HepG2 (cell line): ENCODE results near the gene RNF133. TPM values are rescaled to one million over a fixed set of nuclear protein-coding genes. Genes with fewer than 3 reads are reported as not detected.

ENCODE experiments used
- ATAC-seq: fragments of 200-7000 bp; cut with Tn5 transposase; 3 replicates; pipeline ENCODE4 v1.9.1; 2020; ENCODE audit warnings: mild to moderate bottlenecking, moderate library complexity
- BruUV-seq: library from RNA; stranded (reverse); fragments of 400-500 nt; replicated peaks from 2 replicates; lab custom pipeline; 2021; lab: Mats Ljungman, UMichigan
- CTCF ChIA-PET: fragments of 300-600 bp; formaldehyde crosslinking; extraction: SDS; loops from one replicate; lab custom pipeline; 2021; ENCODE audit warnings: low total read pairs, inconsistent platforms, low intra/inter-chr PET ratio; lab: Yijun Ruan, JAX
- POLR2A ChIA-PET: fragments of 350-600 bp; sonication (Branson Sonifier 250); formaldehyde crosslinking; loops from one replicate; lab custom pipeline; 2020; ENCODE audit warnings: antibody characterized with exemption, inconsistent platforms; lab: Yijun Ruan, JAX
- DNase-seq: peaks from one replicate; pipeline ENCODE4 v3.0.0-alpha.2; 2015; ENCODE audit warnings: low spot score
- FAIRE-seq: peaks from 3 replicates; lab custom pipeline; 2011; peaks lifted over from hg19 to GRCh38; lab: Jason Lieb, UNC
- H2AFZ ChIP-seq: one replicate; pipeline ENCODE4 v1.6.1; 2011; ENCODE audit warnings: low read length, inconsistent platforms
- H3K27ac ChIP-seq: fragments of 300-600 bp; 3 replicates; pipeline ENCODE4 v1.8.0; 2011; ENCODE audit warnings: mixed run types, mild to moderate bottlenecking, mixed read lengths, low read length, inconsistent platforms; ENCODE audit not compliant: insufficient read depth; ENCODE audit errors: extremely low read length
- H3K27me3 ChIP-seq, 2 experiments: fragments of 200-600 bp in 1 of 2; 2 replicates in 1 of 2; 3 replicates in 1 of 2; pipeline versions ENCODE4 v1.6.0 to v1.8.0; 2011; ENCODE audit warnings: low read length in 2 of 2, mild to moderate bottlenecking in 2 of 2, moderate library complexity in 2 of 2, inconsistent platforms in 1 of 2; ENCODE audit not compliant: insufficient read depth in 2 of 2, control insufficient read depth in 1 of 2
- H3K36me3 ChIP-seq, 2 experiments: fragments of 200-600 bp in 1 of 2; replicated peaks in 1 of 2; 2 replicates in 1 of 2; 3 replicates in 1 of 2; pipeline versions ENCODE4 v1.5.1 to v1.8.0; 2011; ENCODE audit warnings: low read length in 2 of 2, inconsistent platforms in 1 of 2; ENCODE audit not compliant: insufficient read depth in 2 of 2, control insufficient read depth in 1 of 2
- H3K4me1 ChIP-seq: 2 replicates; pipeline ENCODE4 v1.5.1; 2012; ENCODE audit warnings: low read length, inconsistent platforms; ENCODE audit not compliant: insufficient read depth
- H3K4me2 ChIP-seq: 2 replicates; pipeline ENCODE4 v1.6.0; 2011; ENCODE audit warnings: low read depth, low read length, inconsistent platforms
- H3K4me3 ChIP-seq, 3 experiments: fragments of 200-600 bp in 1 of 3; sonication (generic), shearing (Covaris generic) in 1 of 3; replicated peaks in 1 of 3; 2 replicates each; pipeline ENCODE4 v1.5.1; 2011 to 2016; ENCODE audit warnings: low read length in 3 of 3, inconsistent platforms in 2 of 3, low read depth in 2 of 3, mild to moderate bottlenecking in 2 of 3, control low read depth in 1 of 3, mixed read lengths in 1 of 3; ENCODE audit not compliant: insufficient read depth in 1 of 3
- H3K79me2 ChIP-seq: one replicate; pipeline ENCODE4 v1.6.1; 2011; ENCODE audit warnings: low read length, inconsistent platforms; ENCODE audit not compliant: insufficient read depth
- H3K9ac ChIP-seq: 2 replicates; pipeline ENCODE4 v1.6.0; 2011; ENCODE audit warnings: mild to moderate bottlenecking, low read depth, low read length, inconsistent platforms; ENCODE audit not compliant: insufficient read depth
- H3K9me3 ChIP-seq: 2 replicates; pipeline ENCODE4 v1.5.1; 2012; ENCODE audit warnings: mild to moderate bottlenecking, low read length
- H4K20me1 ChIP-seq: 2 replicates; pipeline ENCODE4 v1.6.0; 2011; ENCODE audit warnings: inconsistent platforms, mild to moderate bottlenecking, low read length, moderate library complexity; ENCODE audit not compliant: insufficient read depth
- RARA ChIP-seq: IDR thresholded peaks from 2 replicates; pipeline ENCODE4 v1.6.1; 2016; ENCODE audit warnings: missing genetic modification reagents, missing compliant biosample characterization
- SRY ChIP-seq: sonication (generic); formaldehyde crosslinking; IDR thresholded peaks from 2 replicates; pipeline ENCODE4 v1.8.0; 2022; ENCODE audit warnings: mild to moderate bottlenecking, missing genetic modification reagents
- TBX3 ChIP-seq: fragments of 450-650 bp; IDR thresholded peaks from 2 replicates; pipeline ENCODE4 v1.6.1; 2017; ENCODE audit warnings: antibody characterized with exemption, mild to moderate bottlenecking, inconsistent platforms, borderline replicate concordance
- ZNF180 ChIP-seq: sonication (generic); formaldehyde crosslinking; IDR thresholded peaks from 2 replicates; pipeline ENCODE4 v1.4.0; 2020; ENCODE audit warnings: low read depth, missing genetic modification reagents, borderline replicate concordance
- ZNF274 ChIP-seq: sonication (generic); formaldehyde crosslinking; IDR thresholded peaks from 2 replicates; pipeline ENCODE4 v1.5.1; 2020; ENCODE audit warnings: mild to moderate bottlenecking, missing genetic modification reagents
- ZNF296 ChIP-seq: sonication (generic); formaldehyde crosslinking; conservative IDR thresholded peaks from 2 replicates; pipeline ENCODE4 v1.5.0; 2020; ENCODE audit warnings: mild to moderate bottlenecking, missing genetic modification reagents
- WGBS: methylation state at CpG from one replicate; pipeline ENCODE4 v1.1.6; 2017; ENCODE audit warnings: low lambda C conversion rate; 5-methylcytosine and 5-hydroxymethylcytosine counted together
- in situ Hi-C: cut with HindIII; loops from 2 replicates; pipeline ENCODE4 v1.10.0; 2017; ENCODE audit warnings: low pct_unique_long_range_greater_than_20kb; ENCODE audit not compliant: extremely low pct_ligation_motif_present
- intact Hi-C: fragments of 100-400 bp; cut with micrococcal nuclease; formaldehyde crosslinking; loops from one replicate; pipeline ENCODE4 v1.10.0; 2022; ENCODE audit not compliant: unreplicated experiment
- polyA plus RNA-seq, 8 experiments: library from polyadenylated mRNA; depleted of rRNA in 3 of 8; stranded (reverse) in 7 of 8; unstranded in 1 of 8; fragments of >200 nt; fragmentation: Illumina TruSeq in 4 of 8; extraction: Trizol in 4 of 8; gene quantifications; 2 replicates each; pipeline versions ENCODE4 v1.2.1 to v1.2.3, GENCODE V29; 2011 to 2016; ENCODE audit warnings: low read depth in 4 of 8, missing spikeins in 1 of 8, mixed read lengths in 1 of 8; ENCODE audit not compliant: insufficient read depth in 1 of 8
- total RNA-seq, 5 experiments: library from RNA; depleted of rRNA; stranded (reverse); fragments of >200 nt; fragmentation: Illumina TruSeq; extraction: Trizol; gene quantifications; 2 replicates each; pipeline ENCODE4 v1.2.3, GENCODE V29; 2016; ENCODE audit warnings: low read depth in 1 of 5
- TF ChIP-seq, protein P1 (sequence below): sonication (generic); formaldehyde crosslinking; IDR thresholded peaks from 2 replicates; pipeline ENCODE4 v1.4.0; 2020; ENCODE audit warnings: missing genetic modification reagents
- TF ChIP-seq, protein P2 (sequence below): sonication (generic); formaldehyde crosslinking; IDR thresholded peaks from 2 replicates; pipeline ENCODE4 v1.4.0; 2020; ENCODE audit warnings: low read depth, missing genetic modification reagents
- TF ChIP-seq, protein P3 (sequence below): sonication (generic); formaldehyde crosslinking; IDR thresholded peaks from 2 replicates; pipeline ENCODE4 v1.4.0; 2020; ENCODE audit warnings: missing genetic modification reagents, borderline replicate concordance
- TF ChIP-seq, protein P4 (sequence below): sonication (generic); formaldehyde crosslinking; IDR thresholded peaks from 2 replicates; pipeline ENCODE4 v1.5.0; 2020; ENCODE audit warnings: mild to moderate bottlenecking, missing genetic modification reagents

Gene RNF133
- total and polyA plus RNA-seq, 2 of the 13 experiments (the other 11 are each of a cell fraction or from before 2014, with no cell fraction given), result 0.13 to 1.00 TPM

DNA sequence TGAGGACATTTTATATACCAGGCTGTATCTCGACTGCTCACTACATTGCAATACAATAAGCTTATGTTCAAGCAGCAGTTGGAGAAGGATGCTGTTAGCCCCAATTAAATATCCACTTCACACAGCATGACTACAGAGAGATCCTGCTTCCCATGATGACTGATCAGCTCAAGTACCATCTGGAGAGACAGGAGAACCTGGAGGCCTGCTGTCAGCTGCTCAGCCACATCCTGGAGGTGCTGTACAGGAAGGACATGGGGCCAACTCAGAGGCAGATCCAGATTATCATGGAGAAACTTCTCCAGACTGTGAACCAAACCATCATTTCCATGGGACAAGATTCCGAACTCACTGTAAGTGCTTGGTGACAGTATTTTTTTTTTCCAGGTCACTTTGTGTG lies 22.5 kb downstream of the RNF133 start (continued):
- TF ChIP-seq, protein P1, sequence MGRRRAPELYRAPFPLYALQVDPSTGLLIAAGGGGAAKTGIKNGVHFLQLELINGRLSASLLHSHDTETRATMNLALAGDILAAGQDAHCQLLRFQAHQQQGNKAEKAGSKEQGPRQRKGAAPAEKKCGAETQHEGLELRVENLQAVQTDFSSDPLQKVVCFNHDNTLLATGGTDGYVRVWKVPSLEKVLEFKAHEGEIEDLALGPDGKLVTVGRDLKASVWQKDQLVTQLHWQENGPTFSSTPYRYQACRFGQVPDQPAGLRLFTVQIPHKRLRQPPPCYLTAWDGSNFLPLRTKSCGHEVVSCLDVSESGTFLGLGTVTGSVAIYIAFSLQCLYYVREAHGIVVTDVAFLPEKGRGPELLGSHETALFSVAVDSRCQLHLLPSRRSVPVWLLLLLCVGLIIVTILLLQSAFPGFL (CRISPR knock-in tag), result no peak

DNA sequence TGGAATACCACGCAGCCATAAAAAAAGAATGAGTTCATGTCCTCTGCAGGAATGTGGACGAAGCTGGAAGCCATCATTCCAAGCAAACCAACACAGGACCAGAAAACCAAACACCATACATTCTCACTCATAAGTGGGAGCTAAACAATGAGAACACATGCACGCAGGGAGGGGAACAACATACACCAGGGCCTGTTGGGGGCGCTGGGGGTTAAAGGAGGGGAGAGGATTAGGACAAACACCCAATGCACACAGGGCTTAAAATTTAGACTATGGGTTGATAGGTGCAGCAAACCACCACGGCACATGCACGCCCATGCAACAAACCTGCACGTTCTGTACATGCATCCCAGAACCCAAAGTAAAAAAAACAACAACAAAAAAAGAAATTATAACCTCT lies 23.3 kb downstream of the RNF133 start:
- intact Hi-C loops (no loop called here), in situ Hi-C loops (no loop called here)
- no peaks in the 10 kb centered on the region for H4K20me1 ChIP-seq
- WGBS, result 97% methylated on average over 7 of the region's 7 CpGs
- H3K4me3 ChIP-seq, result no peak overlapping the region
- no peak overlapping the region for H3K27ac ChIP-seq
- BruUV-seq, result no TSS peak
- ATAC-seq (no peak), DNase-seq (no peak), FAIRE-seq (no peak)
- no peak overlapping the region for H3K4me2 ChIP-seq
- no peak overlapping the region for H2AFZ ChIP-seq
- H3K9me3 ChIP-seq, result no peaks in the 10 kb centered on the region
- TF ChIP-seq, protein P2, sequence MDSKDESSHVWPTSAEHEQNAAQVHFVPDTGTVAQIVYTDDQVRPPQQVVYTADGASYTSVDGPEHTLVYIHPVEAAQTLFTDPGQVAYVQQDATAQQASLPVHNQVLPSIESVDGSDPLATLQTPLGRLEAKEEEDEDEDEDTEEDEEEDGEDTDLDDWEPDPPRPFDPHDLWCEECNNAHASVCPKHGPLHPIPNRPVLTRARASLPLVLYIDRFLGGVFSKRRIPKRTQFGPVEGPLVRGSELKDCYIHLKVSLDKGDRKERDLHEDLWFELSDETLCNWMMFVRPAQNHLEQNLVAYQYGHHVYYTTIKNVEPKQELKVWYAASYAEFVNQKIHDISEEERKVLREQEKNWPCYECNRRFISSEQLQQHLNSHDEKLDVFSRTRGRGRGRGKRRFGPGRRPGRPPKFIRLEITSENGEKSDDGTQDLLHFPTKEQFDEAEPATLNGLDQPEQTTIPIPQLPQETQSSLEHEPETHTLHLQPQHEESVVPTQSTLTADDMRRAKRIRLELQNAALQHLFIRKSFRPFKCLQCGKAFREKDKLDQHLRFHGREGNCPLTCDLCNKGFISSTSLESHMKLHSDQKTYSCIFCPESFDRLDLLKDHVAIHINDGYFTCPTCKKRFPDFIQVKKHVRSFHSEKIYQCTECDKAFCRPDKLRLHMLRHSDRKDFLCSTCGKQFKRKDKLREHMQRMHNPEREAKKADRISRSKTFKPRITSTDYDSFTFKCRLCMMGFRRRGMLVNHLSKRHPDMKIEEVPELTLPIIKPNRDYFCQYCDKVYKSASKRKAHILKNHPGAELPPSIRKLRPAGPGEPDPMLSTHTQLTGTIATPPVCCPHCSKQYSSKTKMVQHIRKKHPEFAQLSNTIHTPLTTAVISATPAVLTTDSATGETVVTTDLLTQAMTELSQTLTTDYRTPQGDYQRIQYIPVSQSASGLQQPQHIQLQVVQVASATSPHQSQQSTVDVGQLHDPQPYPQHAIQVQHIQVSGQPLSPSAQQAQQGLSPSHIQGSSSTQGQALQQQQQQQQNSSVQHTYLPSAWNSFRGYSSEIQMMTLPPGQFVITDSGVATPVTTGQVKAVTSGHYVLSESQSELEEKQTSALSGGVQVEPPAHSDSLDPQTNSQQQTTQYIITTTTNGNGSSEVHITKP, result no peak
- TF ChIP-seq ZNF274 (CRISPR knock-in tag) (no peak), ZNF296 (no peak), TBX3 (no peak), RARA (no peak), ZNF180 (CRISPR knock-in tag) (no peak), SRY (no peak)
- TF ChIP-seq, protein P3, sequence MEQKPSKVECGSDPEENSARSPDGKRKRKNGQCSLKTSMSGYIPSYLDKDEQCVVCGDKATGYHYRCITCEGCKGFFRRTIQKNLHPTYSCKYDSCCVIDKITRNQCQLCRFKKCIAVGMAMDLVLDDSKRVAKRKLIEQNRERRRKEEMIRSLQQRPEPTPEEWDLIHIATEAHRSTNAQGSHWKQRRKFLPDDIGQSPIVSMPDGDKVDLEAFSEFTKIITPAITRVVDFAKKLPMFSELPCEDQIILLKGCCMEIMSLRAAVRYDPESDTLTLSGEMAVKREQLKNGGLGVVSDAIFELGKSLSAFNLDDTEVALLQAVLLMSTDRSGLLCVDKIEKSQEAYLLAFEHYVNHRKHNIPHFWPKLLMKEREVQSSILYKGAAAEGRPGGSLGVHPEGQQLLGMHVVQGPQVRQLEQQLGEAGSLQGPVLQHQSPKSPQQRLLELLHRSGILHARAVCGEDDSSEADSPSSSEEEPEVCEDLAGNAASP (CRISPR knock-in tag), result no peak
- TF ChIP-seq, protein P4, sequence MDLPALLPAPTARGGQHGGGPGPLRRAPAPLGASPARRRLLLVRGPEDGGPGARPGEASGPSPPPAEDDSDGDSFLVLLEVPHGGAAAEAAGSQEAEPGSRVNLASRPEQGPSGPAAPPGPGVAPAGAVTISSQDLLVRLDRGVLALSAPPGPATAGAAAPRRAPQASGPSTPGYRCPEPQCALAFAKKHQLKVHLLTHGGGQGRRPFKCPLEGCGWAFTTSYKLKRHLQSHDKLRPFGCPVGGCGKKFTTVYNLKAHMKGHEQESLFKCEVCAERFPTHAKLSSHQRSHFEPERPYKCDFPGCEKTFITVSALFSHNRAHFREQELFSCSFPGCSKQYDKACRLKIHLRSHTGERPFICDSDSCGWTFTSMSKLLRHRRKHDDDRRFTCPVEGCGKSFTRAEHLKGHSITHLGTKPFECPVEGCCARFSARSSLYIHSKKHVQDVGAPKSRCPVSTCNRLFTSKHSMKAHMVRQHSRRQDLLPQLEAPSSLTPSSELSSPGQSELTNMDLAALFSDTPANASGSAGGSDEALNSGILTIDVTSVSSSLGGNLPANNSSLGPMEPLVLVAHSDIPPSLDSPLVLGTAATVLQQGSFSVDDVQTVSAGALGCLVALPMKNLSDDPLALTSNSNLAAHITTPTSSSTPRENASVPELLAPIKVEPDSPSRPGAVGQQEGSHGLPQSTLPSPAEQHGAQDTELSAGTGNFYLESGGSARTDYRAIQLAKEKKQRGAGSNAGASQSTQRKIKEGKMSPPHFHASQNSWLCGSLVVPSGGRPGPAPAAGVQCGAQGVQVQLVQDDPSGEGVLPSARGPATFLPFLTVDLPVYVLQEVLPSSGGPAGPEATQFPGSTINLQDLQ (CRISPR knock-in tag), result no peak
- H3K27me3 ChIP-seq, result no peaks in the 10 kb centered on the region
- POLR2A ChIA-PET, result no interaction called here
- peaks cover 41% of the 10 kb centered on the region for H3K4me1 ChIP-seq
- no peaks in the 10 kb centered on the region for H3K36me3 ChIP-seq
- CTCF ChIA-PET, result no interaction called here
- no peaks in the 10 kb centered on the region for H3K79me2 ChIP-seq
- no peak overlapping the region for H3K9ac ChIP-seq
